H1 (cell line): ENCODE measurements around the gene CRY1.

Experiments
- CTCF ChIP-seq, 3 experiments: IDR thresholded peaks; 1 replicate in 2 of 3; 2 replicates in 1 of 3; pipeline versions ENCODE4 v1.5.1 to v1.6.1; 2011; ENCODE audit warnings: low read length in 3 of 3, mild to moderate bottlenecking in 3 of 3, inconsistent platforms in 2 of 3, low read depth in 1 of 3, moderate library complexity in 1 of 3; ENCODE audit not compliant: insufficient read depth in 1 of 3; ENCODE audit errors: control extremely low read depth in 1 of 3
- JUND ChIP-seq: IDR thresholded peaks from 2 replicates; pipeline ENCODE4 v1.6.1; 2011; ENCODE audit warnings: mild to moderate bottlenecking, improper control_type of control experiment, low read length
- POLR2AphosphoS5 ChIP-seq: IDR thresholded peaks from 2 replicates; pipeline ENCODE4 v1.6.1; 2011; ENCODE audit warnings: low read depth, low read length
- POU5F1 ChIP-seq: IDR thresholded peaks from 2 replicates; pipeline ENCODE4 v1.6.1; 2011; ENCODE audit warnings: low read depth, mild to moderate bottlenecking, low read length, moderate library complexity

GRCh38 chr12:106971065-106971464, 122.3 kb downstream of the CRY1 start:
- TF ChIP-seq POLR2AphosphoS5 (no peak), POU5F1 (no peak), CTCF (IDR thresholded peaks at IDR 0.05; ENCODE audit: control extremely low read depth in 1 of 3, insufficient read depth in 1 of 3, low read depth in 1 of 3, low read length in 3 of 3) (no peak), JUND (no peak)
